CD4-positive, CD25-positive, alpha-beta regulatory T cell (primary cell): ENCODE data around the gene RAB14. TPM values are rescaled to one million over a fixed set of nuclear protein-coding genes. Genes with fewer than 3 reads are reported as not detected.

ENCODE experiments used
- ATAC-seq, 2 donors: fragments of 150-1000 bp; cut with Tn5 transposase; one replicate each; pipeline ENCODE4 v1.10.0; 2021; ENCODE audit warnings: low read depth in 2 of 2, moderate number of reproducible peaks in 2 of 2, moderate library complexity in 1 of 2
- DNase-seq, 3 donors: peaks; one replicate each; pipeline versions ENCODE4 v3.0.0 to v3.0.0-alpha.2; 2012 to 2022; ENCODE audit warnings: mixed read lengths in 1 of 3
- H3K27ac ChIP-seq: one replicate; pipeline ENCODE4 v1.7.0; 2013; ENCODE audit warnings: mild to moderate bottlenecking, low read length; ENCODE audit not compliant: insufficient read depth, poor library complexity, severe bottlenecking
- H3K27me3 ChIP-seq: one replicate; pipeline ENCODE4 v1.7.0; 2013; ENCODE audit warnings: low read length; ENCODE audit not compliant: control insufficient read depth, insufficient read depth
- H3K36me3 ChIP-seq: one replicate; pipeline ENCODE4 v1.7.0; 2013; ENCODE audit warnings: mild to moderate bottlenecking, low read length, moderate library complexity; ENCODE audit not compliant: control insufficient read depth, insufficient read depth
- H3K4me1 ChIP-seq: 2 replicates; pipeline ENCODE4 v1.7.0; 2013; ENCODE audit warnings: mild to moderate bottlenecking, low read length; ENCODE audit not compliant: insufficient read depth, control insufficient read depth, poor library complexity, severe bottlenecking
- H3K4me3 ChIP-seq: one replicate; pipeline ENCODE4 v1.7.0; 2013; ENCODE audit warnings: low read depth, mild to moderate bottlenecking, low read length, moderate library complexity
- H3K9me3 ChIP-seq, 2 experiments: 1 replicate in 1 of 2; 2 replicates in 1 of 2; pipeline ENCODE4 v1.7.0; 2013; ENCODE audit warnings: low read length in 2 of 2, mild to moderate bottlenecking in 1 of 2, moderate library complexity in 1 of 2; ENCODE audit not compliant: control insufficient read depth in 2 of 2
- H3K27ac Mint-ChIP-seq, 3 donors: one replicate each; pipeline ENCODE4 v1.8.0; 2020 to 2022; ENCODE audit warnings: mild to moderate bottlenecking in 3 of 3, mixed read lengths in 3 of 3, moderate library complexity in 2 of 3
- H3K27me3 Mint-ChIP-seq: one replicate; pipeline ENCODE4 v1.8.0; 2022; ENCODE audit warnings: mild to moderate bottlenecking, mixed read lengths
- H3K36me3 Mint-ChIP-seq: one replicate; pipeline ENCODE4 v1.8.0; 2020; ENCODE audit warnings: mixed read lengths
- H3K4me1 Mint-ChIP-seq, 4 donors: one replicate each; pipeline ENCODE4 v1.8.0; 2020 to 2022; ENCODE audit warnings: mixed read lengths in 4 of 4, mild to moderate bottlenecking in 1 of 4
- H3K4me3 Mint-ChIP-seq, 4 donors: one replicate each; pipeline ENCODE4 v1.8.0; 2020 to 2022; ENCODE audit warnings: mild to moderate bottlenecking in 4 of 4, mixed read lengths in 4 of 4, moderate library complexity in 3 of 4
- H3K9me3 Mint-ChIP-seq, 7 donors: one replicate each; pipeline ENCODE4 v1.8.0; 2020 to 2022; ENCODE audit warnings: mixed read lengths in 7 of 7, mild to moderate bottlenecking in 3 of 7, moderate library complexity in 2 of 7
- polyA plus RNA-seq, 4 donors: library from polyadenylated mRNA; unstranded; fragments of 300-500 nt; fragmentation: Illumina TruSeq; gene quantifications; one replicate each; pipeline ENCODE4 v1.2.3, GENCODE V29; 2021
- total RNA-seq: library from RNA; stranded (reverse); gene quantifications from one replicate; pipeline ENCODE4 v1.2.3, GENCODE V29; 2022

RAB14 gene
- total and polyA plus RNA-seq, 5 donors from 2014 or later: 36.8 to 56.8 (median 50.7) TPM

DNA sequence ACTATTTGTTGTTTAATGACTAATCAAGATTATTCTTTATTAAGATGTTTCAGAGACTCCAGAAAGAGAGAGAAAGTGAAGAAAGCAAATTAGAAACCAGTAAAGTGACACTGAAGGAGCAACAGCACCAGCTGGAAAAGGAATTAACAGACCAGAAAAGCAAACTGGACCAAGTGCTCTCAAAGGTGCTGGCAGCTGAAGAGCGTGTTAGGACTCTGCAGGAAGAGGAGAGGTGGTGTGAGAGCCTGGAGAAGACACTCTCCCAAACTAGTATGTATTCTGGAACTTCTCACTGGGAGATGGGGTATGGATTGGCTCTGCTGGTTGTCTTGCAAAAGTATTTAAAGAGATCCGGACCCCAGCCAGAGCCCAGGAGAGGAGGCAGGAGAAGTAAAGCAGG lies 33.6 kb downstream of the RAB14 start:
- Histone ChIP-seq H3K4me1 (no peaks in the 10 kb centered on the region), H3K4me3 (no peak overlapping the region), H3K27me3 (no peaks in the 10 kb centered on the region), H3K9me3 (no peaks in the 10 kb centered on the region), H3K36me3 (peaks cover 91% of the 10 kb centered on the region), H3K27ac (no peak overlapping the region)
- H3K4me1 Mint-ChIP-seq: peaks cover 4 to 21% (median 15%) of the 10 kb centered on the region in 4 donors
- H3K27ac Mint-ChIP-seq: peak overlapping the region; percentile 38 to 84 (median 70)
- no peak for DNase-seq
- no peak for ATAC-seq
- H3K4me3 Mint-ChIP-seq: peak overlapping the region in 1 of 4 donors; percentile 9
- H3K9me3 Mint-ChIP-seq: no peaks in the 10 kb centered on the region
- peaks cover 46% of the 10 kb centered on the region for H3K36me3 Mint-ChIP-seq
- H3K27me3 Mint-ChIP-seq: no peaks in the 10 kb centered on the region

GRCh38 chr9:121160025-121160424 lies 41.6 kb downstream of the RAB14 start:
- Mint-ChIP-seq H3K27me3 (no peaks in the 10 kb centered on the region), H3K27ac (peak overlapping the region in 1 of 3 donors; percentile 7), H3K4me1 (peaks cover 12 to 22% (median 15%) of the 10 kb centered on the region in 4 donors), H3K36me3 (peaks cover 53% of the 10 kb centered on the region), H3K4me3 (no peak overlapping the region), H3K9me3 (no peaks in the 10 kb centered on the region)
- Histone ChIP-seq H3K9me3 (no peaks in the 10 kb centered on the region), H3K27ac (peak overlapping the region; percentile 38), H3K4me3 (no peak overlapping the region), H3K27me3 (no peaks in the 10 kb centered on the region), H3K4me1 (peaks cover 4% of the 10 kb centered on the region), H3K36me3 (peaks cover 91% of the 10 kb centered on the region)
- ATAC-seq (no peak), DNase-seq (no peak)

DNA sequence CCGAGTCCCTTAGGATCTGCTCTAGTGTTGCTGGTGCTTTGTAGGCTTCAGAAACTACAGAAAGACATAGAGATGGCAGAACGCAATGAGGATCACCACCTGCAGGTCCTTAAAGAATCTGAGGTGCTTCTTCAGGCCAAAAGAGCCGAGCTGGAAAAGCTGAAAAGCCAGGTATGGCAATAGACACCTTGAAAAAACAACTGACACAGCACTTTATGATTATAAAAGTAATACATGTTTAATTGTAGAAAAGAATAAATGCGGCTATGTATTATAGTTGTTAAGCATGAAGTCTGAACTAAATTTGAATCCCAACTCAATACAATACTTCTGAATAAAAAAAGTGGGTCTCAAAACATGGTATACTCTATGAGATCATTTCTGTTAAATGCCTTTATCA lies 43.7 kb downstream of the RAB14 start:
- ATAC-seq (no peak), DNase-seq (no peak)
- no peaks in the 10 kb centered on the region for H3K9me3 ChIP-seq
- no peak overlapping the region for H3K4me3 Mint-ChIP-seq
- H3K4me1 Mint-ChIP-seq: peaks cover 8 to 22% (median 19%) of the 10 kb centered on the region in 4 donors
- no peaks in the 10 kb centered on the region for H3K9me3 Mint-ChIP-seq
- peaks cover 4% of the 10 kb centered on the region for H3K4me1 ChIP-seq
- H3K27ac ChIP-seq: no peak overlapping the region
- peaks cover 94% of the 10 kb centered on the region for H3K36me3 ChIP-seq
- no peak overlapping the region for H3K4me3 ChIP-seq
- peak overlapping the region in 1 of 3 donors; percentile 28 for H3K27ac Mint-ChIP-seq
- H3K27me3 Mint-ChIP-seq: no peaks in the 10 kb centered on the region
- H3K27me3 ChIP-seq: no peaks in the 10 kb centered on the region
- peaks cover 53% of the 10 kb centered on the region for H3K36me3 Mint-ChIP-seq

GRCh38 chr9:121156263-121156731 lies 45.4 kb downstream of the RAB14 start:
- H3K9me3 Mint-ChIP-seq: no peaks in the 10 kb centered on the region
- Histone ChIP-seq H3K9me3 (no peaks in the 10 kb centered on the region), H3K36me3 (peaks cover 89% of the 10 kb centered on the region), H3K27ac (peak overlapping the region; percentile 37), H3K4me3 (peak overlapping the region; percentile 11), H3K4me1 (peaks cover 4% of the 10 kb centered on the region), H3K27me3 (no peaks in the 10 kb centered on the region)
- ATAC-seq: peak; percentile 88 to 91
- H3K27ac Mint-ChIP-seq: peak overlapping the region; percentile 33 to 82 (median 74)
- H3K27me3 Mint-ChIP-seq: no peaks in the 10 kb centered on the region
- DNase-seq: peak in 1 of 3 donors; percentile 18
- no peak overlapping the region for H3K4me3 Mint-ChIP-seq
- H3K36me3 Mint-ChIP-seq: peaks cover 58% of the 10 kb centered on the region
- peaks cover 16 to 32% (median 26%) of the 10 kb centered on the region in 4 donors for H3K4me1 Mint-ChIP-seq

DNA sequence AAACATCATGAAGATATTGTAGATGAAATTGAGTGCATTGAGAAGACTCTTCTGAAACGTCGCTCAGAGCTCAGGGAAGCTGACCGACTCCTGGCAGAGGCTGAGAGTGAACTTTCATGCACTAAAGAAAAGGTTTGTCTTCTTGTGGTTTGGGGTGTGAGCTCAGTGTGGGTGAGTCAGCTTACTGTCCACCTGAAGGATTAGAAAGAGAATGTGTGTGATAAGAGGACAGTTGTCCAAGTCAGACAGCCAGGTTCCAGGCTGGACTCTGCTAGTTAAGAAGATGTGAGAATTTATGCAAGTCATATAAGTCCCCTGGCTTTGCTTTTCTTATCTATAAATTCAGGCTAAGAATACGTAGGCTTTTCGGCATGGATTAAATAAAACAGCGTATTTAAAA lies 46.9 kb downstream of the RAB14 start:
- Mint-ChIP-seq H3K4me3 (no peak overlapping the region), H3K27me3 (no peaks in the 10 kb centered on the region), H3K27ac (peak overlapping the region in 1 of 3 donors; percentile 17), H3K9me3 (no peaks in the 10 kb centered on the region), H3K36me3 (peaks cover 54% of the 10 kb centered on the region), H3K4me1 (peaks cover 16 to 35% (median 27%) of the 10 kb centered on the region in 4 donors)
- H3K4me1 ChIP-seq: peaks cover 4% of the 10 kb centered on the region
- H3K27me3 ChIP-seq: no peaks in the 10 kb centered on the region
- H3K36me3 ChIP-seq: peaks cover 85% of the 10 kb centered on the region
- no peak for ATAC-seq
- no peaks in the 10 kb centered on the region for H3K9me3 ChIP-seq
- no peak for DNase-seq
- H3K27ac ChIP-seq: no peak overlapping the region
- no peak overlapping the region for H3K4me3 ChIP-seq

DNA sequence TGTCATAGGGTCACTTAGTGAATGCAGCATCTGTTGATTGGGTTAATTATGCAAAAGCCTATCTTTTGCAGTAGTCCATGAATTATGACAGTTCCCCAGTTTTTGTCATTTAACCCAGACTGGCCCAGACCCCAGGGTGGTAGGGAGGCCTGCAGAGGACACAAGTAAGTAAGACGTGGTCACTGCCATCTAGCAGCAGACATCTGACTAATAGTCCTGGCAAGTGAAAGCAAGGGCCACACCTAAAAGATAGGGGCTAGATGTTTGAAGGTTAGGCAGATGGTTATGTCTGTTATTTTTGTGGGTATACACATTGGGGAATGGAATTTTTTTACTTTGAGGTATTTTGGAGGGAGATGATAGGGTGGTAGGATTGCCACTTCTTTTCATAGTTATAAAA lies 48.0 kb downstream of the RAB14 start:
- Mint-ChIP-seq H3K36me3 (peaks cover 49% of the 10 kb centered on the region), H3K27me3 (no peaks in the 10 kb centered on the region), H3K4me1 (peaks cover 16 to 31% (median 25%) of the 10 kb centered on the region in 4 donors), H3K27ac (peak overlapping the region; percentile 50 to 66 (median 64)), H3K9me3 (no peaks in the 10 kb centered on the region), H3K4me3 (no peak overlapping the region)
- Histone ChIP-seq H3K27ac (no peak overlapping the region), H3K9me3 (no peaks in the 10 kb centered on the region), H3K4me3 (no peak overlapping the region), H3K4me1 (peaks cover 4% of the 10 kb centered on the region), H3K27me3 (no peaks in the 10 kb centered on the region), H3K36me3 (peaks cover 85% of the 10 kb centered on the region)
- no peak for DNase-seq
- no peak for ATAC-seq

GRCh38 chr9:121150188-121150587 lies 51.5 kb downstream of the RAB14 start:
- Mint-ChIP-seq H3K36me3 (peaks cover 60% of the 10 kb centered on the region), H3K4me3 (no peak overlapping the region), H3K27me3 (no peaks in the 10 kb centered on the region), H3K27ac (peak overlapping the region; percentile 0 to 86 (median 26)), H3K4me1 (peaks cover 8 to 24% (median 18%) of the 10 kb centered on the region in 4 donors), H3K9me3 (no peaks in the 10 kb centered on the region)
- DNase-seq (no peak), ATAC-seq (no peak)
- Histone ChIP-seq H3K27ac (no peak overlapping the region), H3K4me3 (no peak overlapping the region), H3K9me3 (no peaks in the 10 kb centered on the region), H3K27me3 (no peaks in the 10 kb centered on the region), H3K4me1 (no peaks in the 10 kb centered on the region), H3K36me3 (peaks cover 90% of the 10 kb centered on the region)

DNA sequence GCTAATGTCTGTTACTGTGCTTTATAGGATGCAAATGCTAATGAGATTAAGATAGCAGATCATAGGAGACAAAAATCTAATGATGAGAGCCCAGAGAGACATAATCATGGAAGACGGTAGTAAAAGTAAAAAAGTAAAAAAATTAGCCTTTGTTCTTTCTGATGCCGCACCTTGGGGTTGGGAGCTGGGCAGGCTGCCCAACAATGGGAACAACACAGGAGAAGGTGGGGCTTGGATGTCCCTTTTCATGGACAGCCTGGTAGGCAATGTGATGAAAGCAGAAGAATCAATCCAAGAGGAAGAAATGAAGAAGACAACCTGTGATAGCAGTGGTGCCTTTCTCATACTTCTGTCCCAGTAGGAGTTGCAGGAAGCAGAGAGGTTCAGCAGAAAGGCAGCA lies 57.2 kb downstream of the RAB14 start:
- H3K9me3 Mint-ChIP-seq: no peaks in the 10 kb centered on the region
- Histone ChIP-seq H3K27me3 (no peaks in the 10 kb centered on the region), H3K27ac (no peak overlapping the region), H3K4me3 (no peak overlapping the region), H3K9me3 (no peaks in the 10 kb centered on the region), H3K4me1 (no peaks in the 10 kb centered on the region), H3K36me3 (peaks cover 100% of the 10 kb centered on the region)
- H3K27ac Mint-ChIP-seq: peak overlapping the region in 2 of 3 donors; percentile 50 to 85
- H3K36me3 Mint-ChIP-seq: peaks cover 81% of the 10 kb centered on the region
- peaks cover 8 to 27% (median 14%) of the 10 kb centered on the region in 4 donors for H3K4me1 Mint-ChIP-seq
- DNase-seq (no peak), ATAC-seq (no peak)
- no peaks in the 10 kb centered on the region for H3K27me3 Mint-ChIP-seq
- no peak overlapping the region for H3K4me3 Mint-ChIP-seq
